Measurements from ENCODE around the gene OR52E1. TPM values are rescaled to one million over a fixed set of nuclear protein-coding genes. Genes with fewer than 3 reads are reported as not detected.

OR52E1 gene
- total and polyA plus RNA-seq, 2 of the 8 experiments (the other 6 are each of a cell fraction or from before 2014, with no cell fraction given) = not detected

- H4K20me1 ChIP-seq (replicated peaks in 1 of 2; ENCODE audit: control insufficient read depth in 1 of 2, insufficient read depth in 2 of 2, low read length in 2 of 2) = no peaks in the 10 kb centered on the region
- no peaks in the 10 kb centered on the region for H3K9me3 ChIP-seq (ENCODE audit: insufficient read depth in 2 of 2, low read depth in 1 of 2, low read length in 1 of 2)
- H3K56ac ChIP-seq (replicated peaks; ENCODE audit: insufficient read length, low read depth, low read length) = no peak overlapping the region
- DNase-seq (ENCODE audit: low read depth in 1 of 2, low spot score in 2 of 2) = no peak
- no peak overlapping the region for H3K4me3 ChIP-seq (ENCODE audit: extremely low read depth in 1 of 4, insufficient read depth in 2 of 4, low read depth in 3 of 4, low read length in 4 of 4)
- H3K79me1 ChIP-seq (ENCODE audit: low read depth, low read length) = no peaks in the 10 kb centered on the region
- no peak overlapping the region for H4K91ac ChIP-seq (replicated peaks; ENCODE audit: insufficient read length, low read length)
- H2BK20ac ChIP-seq (ENCODE audit: low read length) = no peak overlapping the region
- H2BK120ac ChIP-seq (replicated peaks; ENCODE audit: low read depth, low read length) = no peak overlapping the region
- no peak overlapping the region for H3K4ac ChIP-seq (replicated peaks; ENCODE audit: insufficient read length, low read depth, low read length)
- H3K27me3 ChIP-seq (replicated peaks in 1 of 4; ENCODE audit: control insufficient read depth in 3 of 4, extremely low read depth in 1 of 4, insufficient read depth in 3 of 4, low read length in 3 of 4) = no peaks in the 10 kb centered on the region
- H2AFZ ChIP-seq (ENCODE audit: low read length) = no peak overlapping the region
- ChIA-PET CTCF (ENCODE audit: partially characterized antibody) (no interaction called here), POLR2A (ENCODE audit: partially characterized antibody) (no interaction called here)
- no peak overlapping the region for H3K23ac ChIP-seq (ENCODE audit: insufficient read length)
- H2BK15ac ChIP-seq (ENCODE audit: low read length) = no peak overlapping the region
- H4K5ac ChIP-seq (ENCODE audit: insufficient read length, low read depth, low read length) = no peak overlapping the region
- no peaks in the 10 kb centered on the region for H3K79me2 ChIP-seq (ENCODE audit: control insufficient read depth in 1 of 2, insufficient read depth in 2 of 2, low read length in 2 of 2)
- H2BK12ac ChIP-seq (ENCODE audit: low read depth, low read length) = no peak overlapping the region
- H3K23me2 ChIP-seq (ENCODE audit: low read depth, low read length) = peaks cover under 1% of the 10 kb centered on the region; the same call in 1 of the 2 replicates
- H2AK5ac ChIP-seq (ENCODE audit: low read depth, low read length) = no peak overlapping the region
- H3K27ac ChIP-seq (ENCODE audit: low read depth, low read length) = no peak overlapping the region
- H3K9ac ChIP-seq (replicated peaks in 1 of 4; ENCODE audit: extremely low read depth in 1 of 4, low read depth in 3 of 4, low read length in 3 of 4) = no peak overlapping the region
- 74% methylated on average over 3 of the region's 3 CpGs; no CpG with 5 or more reads in 1 of the 2 experiments for WGBS, 2 experiments (ENCODE audit: extremely low coverage in 1 of 2, insufficient coverage in 1 of 2, insufficient read length in 1 of 2, insufficient replicate concordance in 2 of 2, low coverage in 1 of 2, low lambda C conversion rate in 2 of 2, missing lambda C conversion rate in 1 of 2)
- no peak overlapping the region for H3K4me2 ChIP-seq (ENCODE audit: insufficient read depth in 1 of 2, low read depth in 2 of 2, low read length in 2 of 2)
- no peak overlapping the region for H4K8ac ChIP-seq (ENCODE audit: extremely low read depth, insufficient read depth, low read length)
- FAIRE-seq = no peak
- no peak overlapping the region for H2BK5ac ChIP-seq (ENCODE audit: low read depth, low read length)
- no peak overlapping the region for H3K14ac ChIP-seq (ENCODE audit: insufficient read length)
- H3K36me3 ChIP-seq (ENCODE audit: control insufficient read depth in 2 of 4, insufficient read depth in 4 of 4, low read length in 3 of 4) = no peaks in the 10 kb centered on the region
- H3K18ac ChIP-seq (ENCODE audit: extremely low read depth, low read length) = no peak overlapping the region
- peaks cover 0 to 3% (median 0%) of the 10 kb centered on the region in 4 experiments; a peak in 1 of 7 replicates for H3K4me1 ChIP-seq (replicated peaks in 1 of 4; ENCODE audit: control insufficient read depth in 3 of 4, insufficient read depth in 4 of 4, low read length in 3 of 4)
- TF ChIP-seq SP4 (IDR thresholded peaks at IDR 0.05; ENCODE audit: low read length) = no peak
- no peak for TF ChIP-seq RBBP5 (IDR thresholded peaks at IDR 0.05; ENCODE audit: borderline replicate concordance, low read depth, low read length)
- no peak for TF ChIP-seq EP300 (IDR thresholded peaks at IDR 0.05; ENCODE audit: borderline replicate concordance in 1 of 2, low read depth in 2 of 2, low read length in 2 of 2)
- TF ChIP-seq JUND (IDR thresholded peaks at IDR 0.05; ENCODE audit: low read length) = no peak
- TF ChIP-seq KDM4A (IDR thresholded peaks at IDR 0.05; ENCODE audit: low read depth, low read length, severe bottlenecking) = no peak
- TF ChIP-seq SRF (IDR thresholded peaks at IDR 0.05; ENCODE audit: low read depth, low read length) = no peak
- TF ChIP-seq CHD1 (IDR thresholded peaks at IDR 0.05; ENCODE audit: low read depth, low read length) = no peak
- TF ChIP-seq RNF2 (IDR thresholded peaks at IDR 0.05; ENCODE audit: borderline replicate concordance, low read depth, low read length, missing control alignments, poor library complexity, severe bottlenecking) = no peak
- TF ChIP-seq CEBPB (IDR thresholded peaks at IDR 0.05; ENCODE audit: low read depth, low read length) = no peak
Observed at GRCh38 chr11:5042091-5042490, 27.3 kb upstream of the OR52E1 start.
